Fibroblast of peridontal ligament (primary cell): Measurements from ENCODE around the gene SHISA9.

Source experiments
- DNase-seq: peaks from one replicate; pipeline ENCODE4 v3.0.0-alpha.2; 2010; ENCODE audit errors: extremely low read depth

SHISA9 gene

GRCh38 chr16:12951976-12952375 lies 50.6 kb downstream of the SHISA9 start:
- no peak for DNase-seq

- no peak for DNase-seq
Measured at GRCh38 chr16:12958366-12958765, 57.0 kb downstream of the SHISA9 start.

DNA sequence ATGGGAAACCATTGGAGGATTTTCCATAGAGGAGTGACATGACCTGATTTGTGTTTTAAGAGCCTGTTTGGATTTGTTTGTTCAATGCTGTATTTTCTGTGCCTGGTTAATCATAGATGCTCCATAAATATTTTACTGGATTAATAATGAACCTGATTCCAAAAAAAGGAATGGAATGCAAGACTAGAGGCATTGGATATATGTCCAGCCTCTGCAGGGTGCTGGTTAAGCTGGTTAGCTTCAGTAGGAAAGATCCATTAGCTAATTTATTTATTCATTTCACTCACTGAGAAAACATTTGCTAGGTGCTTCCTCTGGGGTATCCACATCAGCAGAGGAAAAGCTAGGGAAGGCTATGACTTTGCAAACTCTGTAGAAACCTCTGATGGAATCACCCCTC lies 57.7 kb downstream of the SHISA9 start:
- DNase-seq: no peak

DNA sequence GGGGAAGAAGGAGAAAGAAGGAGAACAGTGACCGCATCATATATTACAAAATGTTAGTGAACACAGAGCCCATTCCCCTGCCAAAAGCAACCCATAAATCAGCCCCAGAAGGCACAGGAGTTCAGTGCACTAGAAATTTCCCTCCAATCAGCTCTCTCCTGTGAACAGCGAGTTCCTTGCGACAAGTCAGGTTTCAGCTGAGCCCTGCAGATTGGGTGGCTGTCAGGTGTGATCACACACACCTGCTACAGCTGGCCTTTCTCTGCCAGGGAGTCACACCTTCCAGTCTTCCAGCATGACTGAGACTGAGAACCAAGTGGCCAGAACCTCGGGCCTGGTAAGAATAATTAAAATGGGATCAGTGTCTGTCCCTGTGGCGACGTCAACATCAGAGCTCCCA lies 60.2 kb downstream of the SHISA9 start:
- DNase-seq: no peak

DNA sequence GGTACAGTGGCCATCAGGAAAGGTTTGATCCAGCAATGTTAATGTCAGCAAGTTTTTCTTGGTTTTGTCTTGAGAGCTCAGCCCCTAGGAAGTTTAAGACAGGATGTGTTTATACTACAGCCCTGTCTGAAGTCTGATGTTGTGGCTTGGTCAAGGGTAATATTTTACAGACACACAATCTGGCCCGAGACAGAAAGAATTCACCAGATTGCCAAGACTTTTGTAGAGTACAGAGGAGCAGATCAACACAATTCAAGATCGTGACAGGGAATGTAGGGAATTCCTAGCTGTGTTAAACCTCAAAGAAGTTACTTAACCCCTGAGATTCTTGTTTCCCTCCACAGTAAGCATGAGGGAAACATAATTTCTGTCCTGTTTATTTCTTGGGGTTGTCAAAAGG lies 63.1 kb downstream of the SHISA9 start:
- no peak for DNase-seq

- DNase-seq: no peak
Measured at GRCh38 chr16:12965274-12965804, 63.9 kb downstream of the SHISA9 start.

DNA sequence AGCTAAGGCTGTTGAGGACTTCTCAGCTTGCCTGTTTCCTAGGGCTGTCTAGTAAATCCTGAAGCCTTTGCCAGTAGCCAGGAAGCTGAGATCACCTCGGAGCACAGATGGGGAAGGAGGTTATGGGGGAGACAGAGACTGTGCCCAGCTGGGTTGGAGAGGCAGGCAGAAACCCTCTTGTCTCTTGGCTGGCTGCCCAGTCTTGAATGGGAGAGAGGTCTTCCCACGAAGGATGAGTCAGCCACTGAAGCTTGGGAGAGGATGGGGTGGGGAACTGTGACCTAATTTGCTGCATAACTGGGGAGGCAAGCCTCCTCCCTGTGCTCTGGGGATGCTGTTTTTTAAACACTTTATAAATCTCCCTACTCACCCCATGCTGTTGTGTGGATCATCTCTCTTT lies 69.8 kb downstream of the SHISA9 start:
- DNase-seq: no peak

- no peak for DNase-seq
Measured at GRCh38 chr16:12972246-12972645, 70.8 kb downstream of the SHISA9 start.

DNA sequence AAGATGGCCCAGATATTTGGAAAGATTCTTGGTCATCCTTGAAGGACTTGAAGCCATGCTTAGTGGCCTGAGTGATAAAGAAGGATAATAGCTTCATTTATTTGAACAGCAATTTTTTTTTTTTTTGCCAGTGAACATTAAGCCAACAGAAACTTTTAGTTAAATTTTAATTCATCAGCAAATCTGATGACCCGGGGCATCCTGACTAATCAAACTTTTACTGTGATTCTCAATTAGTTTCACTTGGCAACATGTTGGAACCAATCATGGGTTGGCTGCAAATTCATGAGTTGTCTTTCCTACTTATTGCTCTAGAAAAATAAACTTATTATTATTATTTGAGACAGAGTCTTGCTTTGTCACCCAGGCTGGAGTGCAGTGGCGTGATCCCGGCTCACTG lies 74.4 kb downstream of the SHISA9 start:
- no peak for DNase-seq

DNA sequence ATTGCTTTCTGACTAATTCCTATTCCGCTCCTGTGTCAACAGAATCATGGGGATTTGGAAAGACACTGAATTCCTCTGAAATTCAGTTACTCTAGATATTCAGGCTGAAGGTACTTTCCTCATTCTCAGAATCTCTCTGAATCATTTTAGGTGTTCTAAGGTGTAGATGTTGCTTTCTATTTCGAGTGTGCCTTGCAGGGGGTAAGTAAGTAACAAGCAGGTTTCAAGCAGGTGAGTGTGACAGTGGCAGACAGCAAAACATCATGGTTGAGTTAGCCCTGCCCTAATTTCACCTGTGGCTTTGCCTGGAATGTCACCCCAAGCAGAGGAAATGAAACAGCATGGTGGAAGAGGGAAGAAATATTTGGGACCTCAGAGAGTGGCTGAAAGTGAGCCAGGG lies 75.1 kb downstream of the SHISA9 start:
- no peak for DNase-seq

- no peak for DNase-seq
Measured at GRCh38 chr16:12976936-12977335, 75.5 kb downstream of the SHISA9 start.

GRCh38 chr16:12985516-12985915 lies 84.1 kb downstream of the SHISA9 start:
- DNase-seq: no peak

DNA sequence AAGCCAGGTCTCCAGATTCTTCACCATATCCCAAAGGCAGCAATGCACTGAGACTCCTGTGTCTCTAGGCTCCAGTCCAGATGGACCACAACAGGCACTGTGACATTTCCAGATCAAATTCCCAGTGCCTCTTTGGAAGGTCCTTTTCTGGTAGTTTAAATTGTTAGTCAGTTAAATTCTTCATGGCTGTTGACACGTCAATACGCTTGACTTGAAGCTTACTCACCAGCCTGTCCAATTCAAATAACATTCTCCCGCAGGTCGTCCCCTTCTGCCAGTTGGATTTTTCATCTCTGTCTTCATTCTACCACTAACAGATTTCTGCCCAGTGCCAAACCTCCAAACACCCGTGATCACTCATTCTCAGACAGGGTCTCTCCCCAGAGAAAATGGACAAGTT lies 86.7 kb downstream of the SHISA9 start:
- DNase-seq: no peak

GRCh38 chr16:12992066-12992465 lies 90.7 kb downstream of the SHISA9 start:
- no peak for DNase-seq

- no peak for DNase-seq
Measured at GRCh38 chr16:12994402-12994801, 93.0 kb downstream of the SHISA9 start.

DNA sequence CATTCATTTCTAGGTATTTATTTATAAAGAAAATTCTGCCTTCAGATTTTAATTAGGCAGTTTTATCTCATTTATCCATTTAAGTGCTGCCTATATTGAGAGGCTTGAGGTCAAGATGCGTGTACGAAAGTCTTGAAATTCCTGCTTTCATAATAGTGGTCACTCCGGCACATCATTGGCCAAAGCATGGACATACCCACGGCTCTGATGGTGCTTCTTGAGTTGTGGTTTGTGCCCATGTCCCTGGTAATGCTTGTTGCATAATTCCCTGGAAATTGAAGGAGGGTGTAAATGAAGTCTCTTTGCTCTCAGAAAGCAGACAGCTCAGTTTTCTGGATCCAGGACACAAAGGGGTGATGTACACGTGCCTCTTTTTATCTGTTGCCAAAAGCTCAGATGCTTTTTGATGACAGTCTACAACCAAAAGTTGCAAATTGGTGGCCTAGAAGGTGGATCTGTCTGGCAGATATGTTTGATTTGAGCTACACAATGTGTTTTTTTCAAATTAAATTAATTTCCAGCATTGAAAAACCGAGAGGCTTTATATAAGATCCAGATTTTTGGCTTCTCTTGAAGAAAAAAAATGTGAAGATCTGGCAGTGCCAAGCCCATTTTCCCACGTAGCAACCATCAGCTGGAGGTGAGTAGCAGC lies 94.4 kb downstream of the SHISA9 start:
- DNase-seq: no peak

DNA sequence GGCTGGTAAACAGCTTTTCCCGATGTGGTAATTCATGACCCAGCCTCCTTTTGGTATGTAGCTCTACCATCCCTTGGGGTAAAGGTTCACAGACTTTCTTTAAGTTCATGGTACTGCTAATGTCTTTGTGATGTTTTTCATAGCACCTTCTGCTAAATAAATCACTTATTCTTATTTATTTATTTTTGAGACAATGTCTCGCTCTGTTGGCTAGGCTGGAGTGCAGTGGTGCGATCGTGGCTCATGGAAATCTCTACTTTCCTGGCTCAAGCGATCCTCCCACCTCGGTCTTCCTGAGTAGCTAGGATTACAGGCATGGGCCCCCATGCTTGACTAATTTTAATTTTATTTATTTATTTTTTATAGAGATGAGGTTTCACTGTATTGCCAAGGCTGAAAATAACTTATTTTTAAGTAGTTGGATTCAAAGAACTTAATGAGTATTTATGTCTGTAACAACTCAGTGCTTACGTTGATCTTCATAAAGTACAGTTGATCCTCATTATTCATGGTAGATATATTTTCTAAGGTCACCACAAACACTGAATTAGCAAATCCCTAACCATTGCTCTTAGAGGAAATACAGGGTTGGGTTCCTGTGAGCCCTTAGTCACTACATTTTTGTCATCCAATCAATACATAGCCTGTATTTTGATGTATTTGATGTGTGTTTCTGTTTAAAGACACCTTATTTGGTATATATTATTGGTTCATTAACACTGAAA lies 97.1 kb downstream of the SHISA9 start:
- no peak for DNase-seq

- DNase-seq: no peak
Measured at GRCh38 chr16:12999368-12999767, 98.0 kb downstream of the SHISA9 start.

- no peak for DNase-seq
Measured at GRCh38 chr16:13005721-13006247, 104.4 kb downstream of the SHISA9 start.

- DNase-seq: no peak
Measured at GRCh38 chr16:13012601-13013000, 111.2 kb downstream of the SHISA9 start.

DNA sequence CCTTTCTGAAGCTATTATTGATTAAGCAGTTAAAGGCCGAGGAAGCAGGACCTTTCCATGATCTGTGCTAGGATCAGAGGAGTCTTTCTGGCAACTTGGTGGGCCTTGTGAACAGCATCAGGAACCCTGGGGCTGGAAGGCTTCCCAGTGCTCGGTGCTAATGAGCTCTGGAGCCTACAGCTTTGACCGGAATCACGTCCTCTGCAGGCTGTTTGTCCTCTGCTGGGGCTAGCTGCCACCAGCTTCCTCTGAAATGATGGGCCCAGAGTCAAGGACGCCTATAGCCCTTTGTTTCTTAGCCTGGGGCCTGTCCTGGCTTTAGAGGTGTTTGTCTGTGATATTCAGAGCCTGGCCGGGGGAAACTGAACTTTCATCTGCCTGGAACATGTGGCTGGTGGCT lies 111.6 kb downstream of the SHISA9 start:
- DNase-seq: no peak

- no peak for DNase-seq
Measured at GRCh38 chr16:13014476-13014875, 113.1 kb downstream of the SHISA9 start.

- DNase-seq: no peak
Measured at GRCh38 chr16:13018026-13018425, 116.6 kb downstream of the SHISA9 start.
